SJSA1 (cell line): ENCODE data around the gene SCAMP2. TPM values are rescaled to one million over a fixed set of nuclear protein-coding genes. Genes with fewer than 3 reads are reported as not detected.

ENCODE experiments used
- DNase-seq, 2 experiments: peaks; one replicate each; pipeline ENCODE4 v3.0.0-alpha.2; 2015 to 2020; ENCODE audit warnings: low spot score in 2 of 2, low read depth in 1 of 2
- H3K27ac ChIP-seq: fragments of 250-450 bp; sonication (Bioruptor Pico); 2 replicates; pipeline ENCODE4 v1.5.1; 2020; ENCODE audit warnings: mild to moderate bottlenecking, moderate library complexity
- H3K27me3 ChIP-seq: fragments of 250-450 bp; sonication (Bioruptor Pico); replicated peaks from 2 replicates; pipeline ENCODE4 v1.5.1; 2020; ENCODE audit warnings: mild to moderate bottlenecking, moderate library complexity
- H3K36me3 ChIP-seq: fragments of 250-450 bp; sonication (Bioruptor Pico); 2 replicates; pipeline ENCODE4 v1.5.1; 2020; ENCODE audit warnings: mild to moderate bottlenecking
- H3K4me1 ChIP-seq: fragments of 250-450 bp; sonication (Bioruptor Pico); replicated peaks from 2 replicates; pipeline ENCODE4 v1.6.1; 2021; ENCODE audit warnings: mild to moderate bottlenecking
- H3K4me3 ChIP-seq: fragments of 250-450 bp; sonication (Bioruptor Pico); 2 replicates; pipeline ENCODE4 v1.5.1; 2020; ENCODE audit warnings: mild to moderate bottlenecking
- H3K9me3 ChIP-seq: fragments of 250-450 bp; sonication (Bioruptor Pico); replicated peaks from 2 replicates; pipeline ENCODE4 v1.5.1; 2020; ENCODE audit warnings: mild to moderate bottlenecking
- total RNA-seq: library from RNA; depleted of rRNA; stranded (reverse); fragments of >200 nt; shearing (Covaris generic); gene quantifications from 2 replicates; pipeline ENCODE4 v1.2.3, GENCODE V29; 2014

SCAMP2 gene
- total RNA-seq, 1 experiment from 2014 or later = 28.1 TPM

GRCh38 chr15:74807282-74807681 is 65.9 kb downstream of the SCAMP2 start:
- H3K4me1 ChIP-seq = peaks cover 4% of the 10 kb centered on the region; the same call in 1 of the 2 replicates
- H3K9me3 ChIP-seq = no peaks in the 10 kb centered on the region
- H3K4me3 ChIP-seq = no peak overlapping the region
- no peak for DNase-seq
- H3K27me3 ChIP-seq = no peaks in the 10 kb centered on the region
- H3K36me3 ChIP-seq = peaks cover 12% of the 10 kb centered on the region
- H3K27ac ChIP-seq = no peak overlapping the region

- Histone ChIP-seq H3K9me3 (no peaks in the 10 kb centered on the region), H3K4me1 (peaks cover 6% of the 10 kb centered on the region), H3K4me3 (no peak overlapping the region), H3K27me3 (no peaks in the 10 kb centered on the region), H3K27ac (no peak overlapping the region), H3K36me3 (peaks cover 34% of the 10 kb centered on the region)
- no peak for DNase-seq
Measured at GRCh38 chr15:74804935-74805334, 68.2 kb downstream of the SCAMP2 start.

- H3K4me1 ChIP-seq = peaks cover 5% of the 10 kb centered on the region; the same call in 1 of the 2 replicates
- H3K4me3 ChIP-seq = no peak overlapping the region
- H3K36me3 ChIP-seq = peaks cover 41% of the 10 kb centered on the region
- H3K9me3 ChIP-seq = no peaks in the 10 kb centered on the region
- no peak for DNase-seq
- no peak overlapping the region for H3K27ac ChIP-seq
- H3K27me3 ChIP-seq = no peaks in the 10 kb centered on the region
Measured at GRCh38 chr15:74802862-74803447, 70.2 kb downstream of the SCAMP2 start.

GRCh38 chr15:74802290-74802689 is 70.9 kb downstream of the SCAMP2 start:
- H3K4me3 ChIP-seq = no peak overlapping the region
- DNase-seq = no peak

GRCh38 chr15:74801311-74801997 is 71.7 kb downstream of the SCAMP2 start:
- H3K4me3 ChIP-seq = no peak overlapping the region
- peaks cover 41% of the 10 kb centered on the region for H3K36me3 ChIP-seq
- no peak overlapping the region for H3K27ac ChIP-seq
- peaks cover 5% of the 10 kb centered on the region; the same call in 1 of the 2 replicates for H3K4me1 ChIP-seq
- no peak for DNase-seq
- no peaks in the 10 kb centered on the region for H3K27me3 ChIP-seq
- no peaks in the 10 kb centered on the region for H3K9me3 ChIP-seq

More at GRCh38 chr15:74802290-74802689, 70.9 kb downstream of the SCAMP2 start:
- Histone ChIP-seq H3K27me3 (no peaks in the 10 kb centered on the region), H3K4me1 (peaks cover 5% of the 10 kb centered on the region; the same call in 1 of the 2 replicates), H3K27ac (no peak overlapping the region), H3K9me3 (no peaks in the 10 kb centered on the region), H3K36me3 (peaks cover 41% of the 10 kb centered on the region)

- H3K4me1 ChIP-seq = peaks cover 5% of the 10 kb centered on the region; the same call in 1 of the 2 replicates
- no peaks in the 10 kb centered on the region for H3K9me3 ChIP-seq
- peaks cover 41% of the 10 kb centered on the region for H3K36me3 ChIP-seq
- DNase-seq = no peak
- no peak overlapping the region for H3K27ac ChIP-seq
- H3K27me3 ChIP-seq = no peaks in the 10 kb centered on the region
- H3K4me3 ChIP-seq = no peak overlapping the region
Measured at GRCh38 chr15:74800559-74801094, 72.5 kb downstream of the SCAMP2 start.

GRCh38 chr15:74799856-74800558 is 73.2 kb downstream of the SCAMP2 start:
- peak; percentile 63 to 73 for DNase-seq
- no peaks in the 10 kb centered on the region for H3K27me3 ChIP-seq
- H3K27ac ChIP-seq = 0 out of 2 replicates have a peak overlapping the region, but pooled peaks have one; percentile 9
- H3K9me3 ChIP-seq = no peaks in the 10 kb centered on the region
- H3K4me3 ChIP-seq = no peak overlapping the region
- H3K4me1 ChIP-seq = peaks cover 5% of the 10 kb centered on the region; the same call in 1 of the 2 replicates
- H3K36me3 ChIP-seq = peaks cover 41% of the 10 kb centered on the region

GRCh38 chr15:74799255-74799855 is 73.8 kb downstream of the SCAMP2 start:
- Histone ChIP-seq H3K9me3 (no peaks in the 10 kb centered on the region), H3K27ac (no peak overlapping the region), H3K4me3 (no peak overlapping the region), H3K27me3 (no peaks in the 10 kb centered on the region), H3K4me1 (peaks cover 5% of the 10 kb centered on the region; the same call in 1 of the 2 replicates), H3K36me3 (peaks cover 41% of the 10 kb centered on the region)
- no peak for DNase-seq

GRCh38 chr15:74798388-74799254 is 74.5 kb downstream of the SCAMP2 start:
- H3K36me3 ChIP-seq = peaks cover 36% of the 10 kb centered on the region
- no peaks in the 10 kb centered on the region for H3K9me3 ChIP-seq
- H3K27me3 ChIP-seq = no peaks in the 10 kb centered on the region
- no peak overlapping the region for H3K4me3 ChIP-seq
- H3K27ac ChIP-seq = no peak overlapping the region
- peaks cover 5% of the 10 kb centered on the region; the same call in 1 of the 2 replicates for H3K4me1 ChIP-seq
- no peak for DNase-seq

- no peak for DNase-seq
- H3K36me3 ChIP-seq = peaks cover 23% of the 10 kb centered on the region
Measured at GRCh38 chr15:74795966-74796625, 77.1 kb downstream of the SCAMP2 start.

GRCh38 chr15:74794970-74795349 is 78.2 kb downstream of the SCAMP2 start:
- H3K4me1 ChIP-seq = peaks cover 16% of the 10 kb centered on the region
- peaks cover 12% of the 10 kb centered on the region for H3K36me3 ChIP-seq
- H3K9me3 ChIP-seq = no peaks in the 10 kb centered on the region
- DNase-seq = no peak
- H3K4me3 ChIP-seq = no peak overlapping the region
- H3K27me3 ChIP-seq = no peaks in the 10 kb centered on the region
- no peak overlapping the region for H3K27ac ChIP-seq

More at GRCh38 chr15:74795966-74796625, 77.1 kb downstream of the SCAMP2 start:
- Histone ChIP-seq H3K4me1 (peaks cover 8% of the 10 kb centered on the region), H3K27ac (no peak overlapping the region), H3K27me3 (no peaks in the 10 kb centered on the region), H3K9me3 (no peaks in the 10 kb centered on the region), H3K4me3 (no peak overlapping the region)

- no peaks in the 10 kb centered on the region for H3K27me3 ChIP-seq
- peaks cover 7% of the 10 kb centered on the region for H3K36me3 ChIP-seq
- H3K27ac ChIP-seq = no peak overlapping the region
- no peak for DNase-seq
- peaks cover 19% of the 10 kb centered on the region for H3K4me1 ChIP-seq
- no peak overlapping the region for H3K4me3 ChIP-seq
- no peaks in the 10 kb centered on the region for H3K9me3 ChIP-seq
Measured at GRCh38 chr15:74794248-74794969, 78.8 kb downstream of the SCAMP2 start.
